ENCODE results near the gene WDR38.
A peak's percentile ranks its signal among the peaks of the same experiment; 100 is the strongest.

WDR38 gene

GRCh38 chr9:124818431-124819281 lies 34.6 kb upstream of the WDR38 start:
- DNase-seq (ENCODE audit: low read depth): peak; percentile 35
- no peak overlapping the region for H3K4me3 ChIP-seq (ENCODE audit: control insufficient read depth, low read depth, low read length)
- TF ChIP-seq, protein P1, sequence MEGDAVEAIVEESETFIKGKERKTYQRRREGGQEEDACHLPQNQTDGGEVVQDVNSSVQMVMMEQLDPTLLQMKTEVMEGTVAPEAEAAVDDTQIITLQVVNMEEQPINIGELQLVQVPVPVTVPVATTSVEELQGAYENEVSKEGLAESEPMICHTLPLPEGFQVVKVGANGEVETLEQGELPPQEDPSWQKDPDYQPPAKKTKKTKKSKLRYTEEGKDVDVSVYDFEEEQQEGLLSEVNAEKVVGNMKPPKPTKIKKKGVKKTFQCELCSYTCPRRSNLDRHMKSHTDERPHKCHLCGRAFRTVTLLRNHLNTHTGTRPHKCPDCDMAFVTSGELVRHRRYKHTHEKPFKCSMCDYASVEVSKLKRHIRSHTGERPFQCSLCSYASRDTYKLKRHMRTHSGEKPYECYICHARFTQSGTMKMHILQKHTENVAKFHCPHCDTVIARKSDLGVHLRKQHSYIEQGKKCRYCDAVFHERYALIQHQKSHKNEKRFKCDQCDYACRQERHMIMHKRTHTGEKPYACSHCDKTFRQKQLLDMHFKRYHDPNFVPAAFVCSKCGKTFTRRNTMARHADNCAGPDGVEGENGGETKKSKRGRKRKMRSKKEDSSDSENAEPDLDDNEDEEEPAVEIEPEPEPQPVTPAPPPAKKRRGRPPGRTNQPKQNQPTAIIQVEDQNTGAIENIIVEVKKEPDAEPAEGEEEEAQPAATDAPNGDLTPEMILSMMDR (conservative IDR thresholded peaks at IDR 0.05; ENCODE audit: control insufficient read depth, insufficient read depth, low read depth, low read length): no peak

GRCh38 chr9:124820698-124821623 lies 32.3 kb upstream of the WDR38 start:
- TF ChIP-seq, protein P1 (conservative IDR thresholded peaks at IDR 0.05; ENCODE audit: control insufficient read depth, insufficient read depth, low read depth, low read length): no peak
- H3K4me3 ChIP-seq (ENCODE audit: control insufficient read depth, low read depth, low read length): no peak overlapping the region
- no peak for DNase-seq (ENCODE audit: low read depth)

DNA sequence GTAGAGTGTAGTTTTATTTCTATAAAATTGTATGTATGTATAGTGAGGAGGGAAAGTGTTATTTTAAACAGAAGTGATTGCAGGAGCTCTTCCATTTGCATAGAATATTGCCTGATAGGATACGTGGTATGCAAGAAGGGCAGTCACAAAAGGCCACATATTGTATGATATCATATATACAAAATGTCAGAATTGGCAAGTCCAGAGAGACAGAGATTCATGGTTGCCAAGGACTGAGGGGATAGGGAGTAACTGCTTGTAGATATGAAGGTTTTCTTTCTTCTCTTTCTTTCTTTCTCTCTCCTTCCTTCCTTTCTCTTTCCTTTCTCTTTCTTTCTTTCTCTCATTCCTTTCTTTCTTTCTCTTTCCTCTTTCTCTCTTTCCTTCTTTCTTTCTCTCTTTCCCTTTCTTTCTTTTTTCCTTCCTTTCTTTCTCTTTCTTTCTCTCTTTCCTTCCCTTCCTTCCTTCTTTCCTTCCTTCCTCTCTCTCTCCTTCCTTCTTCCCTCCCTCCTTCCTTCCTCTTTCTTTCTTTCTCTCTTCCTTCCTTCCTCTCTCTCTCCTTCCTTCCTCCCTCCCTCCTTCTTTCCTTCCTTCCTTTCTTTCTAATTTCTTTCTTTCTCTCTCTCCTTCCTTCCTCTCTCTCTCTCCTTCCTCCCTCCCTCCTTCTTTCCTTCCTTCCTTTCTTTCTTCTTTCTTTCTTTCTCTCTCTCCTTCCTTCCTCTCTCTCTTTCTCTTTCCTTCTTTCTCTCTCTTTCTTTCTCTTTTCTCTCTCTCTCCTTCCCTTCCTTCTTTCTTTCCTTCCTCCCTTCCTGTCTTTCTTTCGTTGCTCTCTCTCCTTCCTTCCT lies 24.5 kb upstream of the WDR38 start:
- TF ChIP-seq, protein P1 (conservative IDR thresholded peaks at IDR 0.05; ENCODE audit: control insufficient read depth, insufficient read depth, low read depth, low read length): no peak
- no peak overlapping the region for H3K4me3 ChIP-seq (ENCODE audit: control insufficient read depth, low read depth, low read length)
- no peak for DNase-seq (ENCODE audit: low read depth)

- H3K4me3 ChIP-seq (ENCODE audit: control insufficient read depth, low read depth, low read length): no peak overlapping the region
- no peak for DNase-seq (ENCODE audit: low read depth)
- TF ChIP-seq, protein P1 (conservative IDR thresholded peaks at IDR 0.05; ENCODE audit: control insufficient read depth, insufficient read depth, low read depth, low read length): no peak
These were observed 24.0 kb upstream of the WDR38 start for GRCh38 chr9:124829334-124829669.

DNA sequence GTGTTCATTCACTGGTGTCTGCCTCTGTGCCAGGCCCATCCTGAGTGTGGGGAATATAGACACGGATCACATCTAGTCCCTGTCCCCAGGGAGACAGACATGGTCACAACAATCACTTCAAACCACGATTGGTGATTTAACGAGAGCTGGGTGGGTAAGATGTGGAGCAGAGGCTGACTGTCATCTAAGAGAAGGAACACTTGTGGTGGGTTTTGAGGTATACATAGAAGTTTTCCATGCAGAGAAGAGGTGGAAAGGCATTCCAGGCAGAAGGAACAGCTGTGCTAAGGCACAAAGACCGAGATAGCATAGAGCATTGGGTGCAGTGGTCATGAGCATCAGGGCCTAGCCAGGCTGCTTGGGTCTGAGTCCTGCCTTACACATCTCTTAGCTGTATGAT lies 22.7 kb upstream of the WDR38 start:
- no peak overlapping the region for H3K4me3 ChIP-seq (ENCODE audit: control insufficient read depth, low read depth, low read length)
- TF ChIP-seq, protein P1 (conservative IDR thresholded peaks at IDR 0.05; ENCODE audit: control insufficient read depth, insufficient read depth, low read depth, low read length): no peak
- DNase-seq (ENCODE audit: low read depth): no peak

Measured in fibroblast of mammary gland (primary cell).